ENCODE results near the gene SFXN1.

Gene SFXN1

GRCh38 chr5:175561085-175561484 is 82.7 kb downstream of the SFXN1 start:
- peaks cover 25% of the 10 kb centered on the region for H3K4me1 ChIP-seq
- 0 out of 2 replicates have a peak overlapping the region, but pooled peaks have one; percentile 41 for H3K4me2 ChIP-seq
- H3K36me3 ChIP-seq, result no peaks in the 10 kb centered on the region
- no peak overlapping the region for H3K9ac ChIP-seq
- TF ChIP-seq Cebpa-rat (IDR thresholded peaks at IDR 0.05), result no peak
- no peaks in the 10 kb centered on the region for H3K9me3 ChIP-seq
- no peaks in the 10 kb centered on the region for H3K27me3 ChIP-seq
- no peak overlapping the region for H3K4me3 ChIP-seq
- no peaks in the 10 kb centered on the region for H4K20me1 ChIP-seq
- no peak overlapping the region for H3K27ac ChIP-seq

DNA sequence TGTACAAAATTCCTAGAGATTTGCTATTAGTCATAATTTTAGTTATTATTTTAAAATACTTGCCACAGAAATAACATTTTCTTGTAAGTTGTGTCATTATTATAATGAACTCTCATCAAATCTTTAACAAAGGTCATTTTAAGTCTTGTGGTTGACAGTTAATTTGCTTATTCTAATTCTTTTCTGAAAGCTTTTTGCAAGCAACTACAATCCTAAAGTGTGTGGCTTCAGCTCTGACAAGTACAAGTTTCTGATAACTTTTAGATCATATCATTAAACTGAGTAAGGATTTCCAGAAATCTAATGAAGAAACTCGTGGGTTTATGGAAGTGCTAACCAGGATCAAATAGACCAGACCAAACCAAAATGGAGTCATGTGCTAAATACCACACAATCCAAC is 86.4 kb downstream of the SFXN1 start:
- H3K4me3 ChIP-seq, result no peak overlapping the region
- no peak for TF ChIP-seq Cebpa-rat (IDR thresholded peaks at IDR 0.05)
- peaks cover 37% of the 10 kb centered on the region for H3K4me1 ChIP-seq
- no peaks in the 10 kb centered on the region for H4K20me1 ChIP-seq
- H3K9me3 ChIP-seq, result no peaks in the 10 kb centered on the region
- no peaks in the 10 kb centered on the region for H3K27me3 ChIP-seq
- H3K27ac ChIP-seq, result no peak overlapping the region
- no peaks in the 10 kb centered on the region for H3K36me3 ChIP-seq
- H3K9ac ChIP-seq, result no peak overlapping the region
- H3K4me2 ChIP-seq, result no peak overlapping the region

- no peaks in the 10 kb centered on the region for H3K36me3 ChIP-seq
- no peak overlapping the region for H3K9ac ChIP-seq
- no peak overlapping the region for H3K27ac ChIP-seq
- H4K20me1 ChIP-seq, result no peaks in the 10 kb centered on the region
- H3K9me3 ChIP-seq, result no peaks in the 10 kb centered on the region
- no peak overlapping the region for H3K4me2 ChIP-seq
- no peak overlapping the region for H3K4me3 ChIP-seq
- H3K27me3 ChIP-seq, result no peaks in the 10 kb centered on the region
- TF ChIP-seq Cebpa-rat (IDR thresholded peaks at IDR 0.05), result no peak
- H3K4me1 ChIP-seq, result peaks cover 21% of the 10 kb centered on the region
Observed at GRCh38 chr5:175566697-175567096, 88.3 kb downstream of the SFXN1 start.

DNA sequence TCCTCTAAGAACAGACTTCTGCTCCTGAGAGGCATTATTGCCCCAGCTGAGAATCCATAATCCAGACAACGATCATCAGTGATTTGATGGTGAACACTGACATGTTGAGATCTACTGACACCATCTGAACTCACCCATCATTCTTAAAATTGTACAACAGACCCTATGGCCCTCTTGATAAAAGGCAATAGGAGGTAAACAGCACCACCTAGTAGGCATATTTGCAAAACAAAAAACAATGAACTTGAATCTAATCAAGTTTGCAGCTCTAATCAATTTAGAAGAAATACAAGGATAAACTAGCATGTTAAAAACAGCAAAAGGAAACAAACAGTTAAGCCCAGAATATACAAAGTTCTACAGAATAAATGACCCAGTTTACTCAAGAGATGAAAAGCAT is 89.6 kb downstream of the SFXN1 start:
- Histone ChIP-seq H3K4me1 (peaks cover 15% of the 10 kb centered on the region), H3K27me3 (no peaks in the 10 kb centered on the region), H3K27ac (no peak overlapping the region), H3K4me3 (no peak overlapping the region), H3K4me2 (no peak overlapping the region), H4K20me1 (no peaks in the 10 kb centered on the region), H3K9ac (no peak overlapping the region), H3K36me3 (no peaks in the 10 kb centered on the region), H3K9me3 (no peaks in the 10 kb centered on the region)
- no peak for TF ChIP-seq Cebpa-rat (IDR thresholded peaks at IDR 0.05)

GRCh38 chr5:175569701-175570100 is 91.3 kb downstream of the SFXN1 start:
- no peak for TF ChIP-seq Cebpa-rat (IDR thresholded peaks at IDR 0.05)
- H3K4me1 ChIP-seq, result peaks cover 15% of the 10 kb centered on the region
- peak overlapping the region; percentile 45 for H3K4me2 ChIP-seq

GRCh38 chr5:175572886-175573285 is 94.5 kb downstream of the SFXN1 start:
- TF ChIP-seq Cebpa-rat (IDR thresholded peaks at IDR 0.05), result no peak

More at GRCh38 chr5:175569701-175570100, 91.3 kb downstream of the SFXN1 start:
- Histone ChIP-seq H3K27ac (no peak overlapping the region), H3K36me3 (no peaks in the 10 kb centered on the region), H3K27me3 (no peaks in the 10 kb centered on the region), H3K9me3 (no peaks in the 10 kb centered on the region), H3K9ac (no peak overlapping the region), H3K4me3 (no peak overlapping the region), H4K20me1 (no peaks in the 10 kb centered on the region)

DNA sequence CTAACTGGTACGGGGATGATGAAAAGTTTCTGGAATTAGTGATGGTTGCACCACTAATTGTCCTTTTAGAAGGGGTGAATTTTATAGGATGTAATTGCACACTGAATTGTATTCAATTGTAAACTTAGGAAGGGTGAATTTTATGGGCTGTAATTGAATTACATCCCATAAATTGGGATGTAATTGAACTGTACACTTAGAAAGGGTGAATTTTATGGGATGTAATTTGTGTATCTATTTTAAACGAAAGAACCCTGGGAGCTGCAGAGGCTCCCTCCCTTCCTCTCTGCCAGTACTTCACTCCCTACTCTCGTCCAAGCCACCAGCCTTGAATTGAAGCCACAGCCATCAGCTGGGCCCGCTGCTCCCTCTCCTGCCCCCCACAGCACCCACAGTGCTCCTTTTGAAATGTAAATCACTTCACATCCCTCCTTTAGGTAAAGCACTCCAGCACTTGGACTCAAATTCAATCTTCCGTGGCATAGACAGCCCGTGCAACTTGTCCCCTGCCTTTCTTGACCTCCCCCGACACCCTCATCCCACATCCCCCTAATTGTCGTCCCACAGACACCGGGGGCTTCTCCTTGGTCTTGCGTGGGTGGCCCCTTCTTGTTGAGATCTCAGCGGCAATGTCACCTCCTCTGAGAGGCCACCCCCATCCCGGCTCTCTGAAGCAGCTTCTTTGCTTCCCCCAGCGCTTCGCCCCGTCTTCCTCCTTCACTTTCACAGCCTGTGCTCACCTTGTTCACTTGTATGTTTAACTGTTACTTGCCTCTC is 95.3 kb downstream of the SFXN1 start:
- Histone ChIP-seq H3K9me3 (no peaks in the 10 kb centered on the region), H3K4me3 (no peak overlapping the region), H4K20me1 (no peaks in the 10 kb centered on the region), H3K36me3 (no peaks in the 10 kb centered on the region), H3K4me2 (no peak overlapping the region), H3K27ac (no peak overlapping the region), H3K27me3 (no peaks in the 10 kb centered on the region), H3K9ac (no peak overlapping the region), H3K4me1 (peaks cover 42% of the 10 kb centered on the region)
- no peak for TF ChIP-seq Cebpa-rat (IDR thresholded peaks at IDR 0.05)

More at GRCh38 chr5:175572886-175573285, 94.5 kb downstream of the SFXN1 start:
- no peak overlapping the region for H3K9ac ChIP-seq
- H3K4me2 ChIP-seq, result no peak overlapping the region
- H3K36me3 ChIP-seq, result no peaks in the 10 kb centered on the region
- no peaks in the 10 kb centered on the region for H4K20me1 ChIP-seq
- H3K27me3 ChIP-seq, result no peaks in the 10 kb centered on the region
- peaks cover 43% of the 10 kb centered on the region for H3K4me1 ChIP-seq
- no peak overlapping the region for H3K27ac ChIP-seq
- no peak overlapping the region for H3K4me3 ChIP-seq
- H3K9me3 ChIP-seq, result no peaks in the 10 kb centered on the region

DNA sequence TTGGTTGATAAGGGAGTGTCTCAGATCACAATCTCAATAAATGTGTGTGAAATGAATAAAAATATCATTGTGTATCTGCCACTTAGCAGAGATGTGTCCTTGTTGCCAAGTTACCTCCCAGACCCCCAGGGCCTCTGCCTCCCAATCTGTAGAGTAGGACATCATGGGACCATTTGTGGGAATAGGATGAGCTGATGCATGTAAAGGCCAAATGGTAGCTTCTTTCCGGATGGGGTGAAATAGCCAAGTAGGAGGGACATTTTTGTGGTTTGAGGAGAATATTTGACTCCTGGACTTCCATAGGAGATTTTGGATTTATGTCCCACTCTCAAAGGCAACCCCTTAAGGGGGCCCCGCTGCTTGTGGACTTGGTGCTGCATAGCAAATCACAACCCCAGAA is 96.9 kb downstream of the SFXN1 start:
- no peak for TF ChIP-seq Cebpa-rat (IDR thresholded peaks at IDR 0.05)
- 0 out of 2 replicates have a peak overlapping the region, but pooled peaks have one; percentile 33 for H3K27ac ChIP-seq
- H3K4me3 ChIP-seq, result no peak overlapping the region
- peaks cover 30% of the 10 kb centered on the region for H3K4me1 ChIP-seq
- H3K27me3 ChIP-seq, result no peaks in the 10 kb centered on the region
- H3K9ac ChIP-seq, result no peak overlapping the region
- H4K20me1 ChIP-seq, result no peaks in the 10 kb centered on the region
- no peaks in the 10 kb centered on the region for H3K9me3 ChIP-seq
- no peaks in the 10 kb centered on the region for H3K36me3 ChIP-seq
- no peak overlapping the region for H3K4me2 ChIP-seq

GRCh38 chr5:175576096-175576495 is 97.7 kb downstream of the SFXN1 start:
- Histone ChIP-seq H3K9me3 (no peaks in the 10 kb centered on the region), H4K20me1 (no peaks in the 10 kb centered on the region), H3K27ac (peak overlapping the region; percentile 33; the same call in 1 of the 2 replicates), H3K4me2 (peak overlapping the region; percentile 74), H3K4me1 (peaks cover 30% of the 10 kb centered on the region), H3K27me3 (no peaks in the 10 kb centered on the region), H3K4me3 (no peak overlapping the region), H3K9ac (no peak overlapping the region), H3K36me3 (no peaks in the 10 kb centered on the region)
- no peak for TF ChIP-seq Cebpa-rat (IDR thresholded peaks at IDR 0.05)

DNA sequence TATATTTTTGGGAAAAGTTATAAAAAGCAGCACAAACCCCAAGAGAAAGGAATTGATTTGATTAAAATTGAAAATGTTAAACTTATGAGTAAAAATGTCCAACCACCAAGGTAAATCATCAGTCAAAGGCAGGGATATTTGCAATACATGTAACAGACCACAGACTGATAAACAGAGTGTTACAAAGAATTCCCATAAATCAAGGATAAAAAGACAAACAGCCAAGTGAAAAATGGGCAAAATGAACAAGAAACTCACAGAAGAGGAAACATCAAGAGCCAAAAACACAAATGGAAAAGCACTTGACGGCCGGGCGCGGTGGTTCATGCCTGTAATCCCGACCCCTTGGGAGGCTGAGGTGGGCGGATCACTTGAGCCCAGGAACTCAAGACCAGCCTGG is 98.2 kb downstream of the SFXN1 start:
- Histone ChIP-seq H3K4me2 (peak overlapping the region; percentile 74), H4K20me1 (no peaks in the 10 kb centered on the region), H3K9me3 (no peaks in the 10 kb centered on the region), H3K9ac (no peak overlapping the region), H3K27me3 (no peaks in the 10 kb centered on the region), H3K27ac (peak overlapping the region; percentile 37; the same call in 1 of the 2 replicates), H3K36me3 (no peaks in the 10 kb centered on the region), H3K4me3 (no peak overlapping the region), H3K4me1 (peaks cover 30% of the 10 kb centered on the region)
- no peak for TF ChIP-seq Cebpa-rat (IDR thresholded peaks at IDR 0.05)
